ENCODE data around the gene PDE7B. TPM values are rescaled to one million over a fixed set of nuclear protein-coding genes. Genes with fewer than 3 reads are reported as not detected.

The PDE7B gene
- total RNA-seq, 1 donor from 2014 or later, result 12.6 TPM

- TF ChIP-seq CTCF (IDR thresholded peaks at IDR 0.05; ENCODE audit: borderline replicate concordance), result no peak
- intact Hi-C loops (cut with micrococcal nuclease), result no loop called here
These were observed 337.0 kb downstream of the PDE7B start for GRCh38 chr6:136188486-136188885.

DNA sequence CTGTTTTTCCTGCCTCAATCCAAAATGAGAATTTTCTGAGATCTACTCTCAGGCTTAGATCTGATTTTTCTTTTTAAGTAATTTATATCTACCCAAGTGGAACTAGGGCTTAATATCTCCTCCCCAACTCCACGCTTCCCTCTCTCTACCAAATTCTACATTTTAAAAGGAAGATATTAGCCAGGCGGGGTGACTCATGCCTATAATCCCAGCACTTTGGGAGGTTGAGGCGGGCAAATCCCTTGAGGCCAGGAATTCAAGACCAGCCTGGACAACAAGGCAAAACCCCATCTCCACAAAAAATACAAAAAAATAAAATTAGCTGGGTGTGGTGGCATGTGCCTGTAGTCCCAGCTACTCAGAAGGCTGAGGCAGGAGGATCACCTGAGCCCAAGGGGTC is 337.6 kb downstream of the PDE7B start:
- Histone ChIP-seq H3K4me3 (no peak overlapping the region), H3K4me1 (no peaks in the 10 kb centered on the region), H3K27me3 (ENCODE audit: low read depth) (no peaks in the 10 kb centered on the region), H3K36me3 (peaks cover 71% of the 10 kb centered on the region), H3K9me3 (replicated peaks) (no peaks in the 10 kb centered on the region), H3K27ac (replicated peaks) (no peak overlapping the region)
- intact Hi-C loops (cut with micrococcal nuclease), result no loop called here
- no peak for TF ChIP-seq CTCF (IDR thresholded peaks at IDR 0.05; ENCODE audit: borderline replicate concordance)
- no peak for DNase-seq

More at GRCh38 chr6:136188486-136188885, 337.0 kb downstream of the PDE7B start:
- no peaks in the 10 kb centered on the region for H3K9me3 ChIP-seq (replicated peaks)
- H3K4me3 ChIP-seq, result no peak overlapping the region
- H3K27me3 ChIP-seq (ENCODE audit: low read depth), result no peaks in the 10 kb centered on the region
- H3K36me3 ChIP-seq, result peaks cover 71% of the 10 kb centered on the region
- H3K4me1 ChIP-seq, result no peaks in the 10 kb centered on the region
- DNase-seq, result no peak
- H3K27ac ChIP-seq (replicated peaks), result no peak overlapping the region

DNA sequence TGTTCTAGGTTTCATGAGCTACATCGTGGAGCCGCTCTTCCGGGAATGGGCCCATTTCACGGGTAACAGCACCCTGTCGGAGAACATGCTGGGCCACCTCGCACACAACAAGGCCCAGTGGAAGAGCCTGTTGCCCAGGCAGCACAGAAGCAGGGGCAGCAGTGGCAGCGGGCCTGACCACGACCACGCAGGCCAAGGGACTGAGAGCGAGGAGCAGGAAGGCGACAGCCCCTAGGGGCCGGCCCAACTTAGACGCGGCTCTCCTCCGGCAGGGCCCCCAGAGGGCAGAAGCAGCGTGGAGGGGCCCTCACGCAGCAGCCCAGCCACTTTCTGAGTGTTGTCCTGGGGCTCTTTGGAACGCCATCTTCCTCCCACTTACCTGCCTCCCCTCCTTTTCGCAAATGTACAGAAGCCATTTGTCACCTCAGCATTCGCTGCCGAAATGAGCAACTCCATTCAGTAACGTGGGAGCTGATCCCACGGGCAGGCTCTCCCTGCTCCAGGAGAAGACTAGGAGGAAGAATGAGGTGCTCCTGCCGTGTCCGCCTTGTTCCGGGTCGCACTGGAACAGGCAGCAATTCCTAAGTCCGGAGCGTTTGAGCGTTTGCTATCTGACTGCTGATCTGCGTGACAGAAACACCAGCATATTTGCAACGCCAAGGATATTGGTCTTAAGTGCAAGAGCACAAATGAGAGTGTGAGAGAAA is 340.3 kb downstream of the PDE7B start:
- Histone ChIP-seq H3K36me3 (peaks cover 69% of the 10 kb centered on the region), H3K4me3 (no peak overlapping the region), H3K4me1 (no peaks in the 10 kb centered on the region), H3K27ac (replicated peaks) (no peak overlapping the region), H3K9me3 (replicated peaks) (no peaks in the 10 kb centered on the region), H3K27me3 (ENCODE audit: low read depth) (no peaks in the 10 kb centered on the region)
- DNase-seq, result no peak
- no peak for TF ChIP-seq CTCF (IDR thresholded peaks at IDR 0.05; ENCODE audit: borderline replicate concordance)
- intact Hi-C loops (cut with micrococcal nuclease), result no loop called here

GRCh38 chr6:136192902-136193301 is 341.4 kb downstream of the PDE7B start:
- intact Hi-C loops (cut with micrococcal nuclease), result no loop called here
- DNase-seq, result no peak
- H3K9me3 ChIP-seq (replicated peaks), result no peaks in the 10 kb centered on the region
- H3K4me3 ChIP-seq, result no peak overlapping the region
- no peaks in the 10 kb centered on the region for H3K4me1 ChIP-seq
- H3K36me3 ChIP-seq, result peaks cover 57% of the 10 kb centered on the region
- TF ChIP-seq CTCF (IDR thresholded peaks at IDR 0.05; ENCODE audit: borderline replicate concordance), result no peak
- H3K27ac ChIP-seq (replicated peaks), result no peak overlapping the region
- no peaks in the 10 kb centered on the region for H3K27me3 ChIP-seq (ENCODE audit: low read depth)

GRCh38 chr6:136201732-136202131 is 350.2 kb downstream of the PDE7B start:
- H3K27me3 ChIP-seq (ENCODE audit: low read depth), result no peaks in the 10 kb centered on the region
- TF ChIP-seq CTCF (IDR thresholded peaks at IDR 0.05; ENCODE audit: borderline replicate concordance), result no peak
- no peak overlapping the region for H3K4me3 ChIP-seq
- H3K4me1 ChIP-seq, result no peaks in the 10 kb centered on the region
- no peak overlapping the region for H3K27ac ChIP-seq (replicated peaks)
- H3K36me3 ChIP-seq, result no peaks in the 10 kb centered on the region
- DNase-seq, result no peak
- intact Hi-C loops (cut with micrococcal nuclease), result no loop called here
- no peaks in the 10 kb centered on the region for H3K9me3 ChIP-seq (replicated peaks)

Data from left ventricle myocardium inferior (tissue), 1 donor.